ENCODE measurements around the gene ASCL3.
"Not testable (repeated sequence)": the region's sequence is repeated elsewhere in the genome, so short reads cannot be mapped to it uniquely, and the experiment has no call there.

Gene ASCL3

GRCh38 chr11:8959546-8960166 lies 16.8 kb upstream of the ASCL3 start:
- DNase-seq, result peak in 8 of 42 donors; percentile 10 to 45 (median 20)
- intact Hi-C loops (cut with DNase I), result no loop called here

GRCh38 chr11:8956860-8957259 lies 14.0 kb upstream of the ASCL3 start:
- intact Hi-C loops (cut with DNase I), result no loop called here
- DNase-seq, result no peak

GRCh38 chr11:8948886-8949285 lies 6.1 kb upstream of the ASCL3 start:
- DNase-seq, result no peak
- intact Hi-C loops (cut with DNase I), result no loop called here

GRCh38 chr11:8947230-8947943 lies 4.6 kb upstream of the ASCL3 start:
- DNase-seq, result peak in 1 of 42 donors; percentile 26
- intact Hi-C loops (cut with DNase I), result no loop called here

- no peak for DNase-seq
- intact Hi-C loops (cut with DNase I), result no loop called here
Measured at GRCh38 chr11:8941341-8942103, 1.3 kb downstream of the ASCL3 start.

GRCh38 chr11:8937659-8938058 lies 5.2 kb downstream of the ASCL3 start:
- intact Hi-C loops (cut with DNase I), result no loop called here
- DNase-seq, result no peak

- no peak for DNase-seq
- intact Hi-C loops (cut with DNase I), result no loop called here
Measured at GRCh38 chr11:8937159-8937558, 5.7 kb downstream of the ASCL3 start.

GRCh38 chr11:8935789-8936188 lies 7.0 kb downstream of the ASCL3 start:
- DNase-seq; intact Hi-C loops (cut with DNase I): not testable (repeated sequence)

- intact Hi-C loops (cut with DNase I), result no loop called here
Measured at GRCh38 chr11:8934742-8935488, 7.9 kb downstream of the ASCL3 start.

GRCh38 chr11:8933931-8934330 lies 8.9 kb downstream of the ASCL3 start:
- intact Hi-C loops (cut with DNase I), result no loop called here

More at GRCh38 chr11:8934742-8935488, 7.9 kb downstream of the ASCL3 start:
- no peak for DNase-seq

GRCh38 chr11:8932564-8933180 lies 10.1 kb downstream of the ASCL3 start, which contains the start of gene C11orf16:
TSS of gene C11orf16 (minus strand) at chr11:8932947. CDS start at chr11:8932308, 639 bp downstream.
- no peak for DNase-seq
- intact Hi-C loops (cut with DNase I), result no loop called here

More at GRCh38 chr11:8933931-8934330, 8.9 kb downstream of the ASCL3 start:
- DNase-seq, result no peak

- no peak for DNase-seq
- intact Hi-C loops (cut with DNase I), result no loop called here
Measured at GRCh38 chr11:8930456-8931175, 12.2 kb downstream of the ASCL3 start.

GRCh38 chr11:8928981-8929615 lies 13.7 kb downstream of the ASCL3 start:
- peak in 1 of 42 donors; percentile 3 for DNase-seq
- intact Hi-C loops (cut with DNase I), result no loop called here

GRCh38 chr11:8928205-8928604 lies 14.6 kb downstream of the ASCL3 start:
- intact Hi-C loops (cut with DNase I), result no loop called here
- DNase-seq, result peak in 1 of 42 donors; percentile 7

GRCh38 chr11:8927233-8927632 lies 15.6 kb downstream of the ASCL3 start:
- intact Hi-C loops (cut with DNase I), result no loop called here
- peak in 1 of 42 donors; percentile 7 for DNase-seq

- DNase-seq, result peak in 1 of 42 donors; percentile 14
Measured at GRCh38 chr11:8926236-8926635, 16.6 kb downstream of the ASCL3 start.

GRCh38 chr11:8925711-8926110 lies 17.1 kb downstream of the ASCL3 start:
- intact Hi-C loops (cut with DNase I), result no loop called here
- peak in 1 of 42 donors; percentile 26 for DNase-seq

More at GRCh38 chr11:8926236-8926635, 16.6 kb downstream of the ASCL3 start:
- intact Hi-C loops (cut with DNase I), result no loop called here

- intact Hi-C loops (cut with DNase I), result no loop called here
Measured at GRCh38 chr11:8922691-8923090, 20.1 kb downstream of the ASCL3 start.

More at GRCh38 chr11:8922691-8923090, 20.1 kb downstream of the ASCL3 start:
- DNase-seq, result peak in 1 of 42 donors; percentile 7

All from head of caudate nucleus (tissue), 42 donors.